Measurements from ENCODE around the gene CNKSR1. TPM values are rescaled to one million over a fixed set of nuclear protein-coding genes. Genes with fewer than 3 reads are reported as not detected.

The CNKSR1 gene
- total and polyA plus RNA-seq, 2 donors (not counting 1 experiment from before 2014, with no cell fraction given): not detected

- no peaks in the 10 kb centered on the region for H4K20me1 ChIP-seq (ENCODE audit: control insufficient read depth, extremely low read depth, insufficient read depth, low read length)
- TF ChIP-seq EZH2 (IDR thresholded peaks at IDR 0.05; ENCODE audit: low read length, missing control alignments) (no peak), CTCF (conservative IDR thresholded peaks at IDR 0.05 in 1 of 2, IDR thresholded peaks at IDR 0.05 in 1 of 2; ENCODE audit: low read depth in 1 of 2, low read length in 2 of 2) (no peak)
- peaks cover 6% of the 10 kb centered on the region for H3K79me2 ChIP-seq (ENCODE audit: control insufficient read depth, insufficient read depth, low read length)
- H3K36me3 ChIP-seq (ENCODE audit: control insufficient read depth, insufficient read depth, low read length): peaks cover 3% of the 10 kb centered on the region
- no peak overlapping the region for H3K9ac ChIP-seq (ENCODE audit: insufficient read depth, low read length)
- no peaks in the 10 kb centered on the region for H3K27me3 ChIP-seq (ENCODE audit: control insufficient read depth, insufficient read depth, low read length)
- H3K4me1 ChIP-seq (ENCODE audit: control insufficient read depth, extremely low read depth, insufficient read depth, low read length): peaks cover 4% of the 10 kb centered on the region
- H3K27ac ChIP-seq (ENCODE audit: insufficient read depth, low read length): no peak overlapping the region
- H3K4me2 ChIP-seq (ENCODE audit: extremely low read depth, insufficient read depth, low read length): no peak overlapping the region
- no peaks in the 10 kb centered on the region for H3K9me3 ChIP-seq (ENCODE audit: control insufficient read depth, insufficient read depth, low read depth, low read length)
- DNase-seq (ENCODE audit: low read depth in 2 of 2): no peak
- no peak overlapping the region for H2AFZ ChIP-seq (ENCODE audit: low read length)
- H3K4me3 ChIP-seq (replicated peaks in 1 of 4; ENCODE audit: control extremely low read depth in 1 of 4, insufficient read depth in 1 of 4, low read depth in 3 of 4, low read length in 4 of 4): no peak overlapping the region
Observed at GRCh38 chr1:26166719-26167281, 10.5 kb upstream of the CNKSR1 start.

GRCh38 chr1:26168410-26169197 lies 8.7 kb upstream of the CNKSR1 start, which contains the start of gene C1orf232:
TSS of gene C1orf232 (minus strand) at chr1:26168963. CDS start at chr1:26168499, 464 bp downstream.
- no peak for DNase-seq (ENCODE audit: low read depth in 2 of 2)
- Histone ChIP-seq H4K20me1 (ENCODE audit: control insufficient read depth, extremely low read depth, insufficient read depth, low read length) (no peaks in the 10 kb centered on the region), H3K9ac (ENCODE audit: insufficient read depth, low read length) (peak within 1 kb of the TSS; percentile 95), H3K36me3 (ENCODE audit: control insufficient read depth, insufficient read depth, low read length) (peaks cover 3% of the 10 kb centered on the region), H3K9me3 (ENCODE audit: control insufficient read depth, insufficient read depth, low read depth, low read length) (no peaks in the 10 kb centered on the region), H3K27me3 (ENCODE audit: control insufficient read depth, insufficient read depth, low read length) (no peaks in the 10 kb centered on the region), H3K4me3 (replicated peaks in 1 of 4; ENCODE audit: control extremely low read depth in 1 of 4, insufficient read depth in 1 of 4, low read depth in 3 of 4, low read length in 4 of 4) (peak within 1 kb of the TSS; percentile 80 to 94 (median 84)), H3K79me2 (ENCODE audit: control insufficient read depth, insufficient read depth, low read length) (peaks cover 6% of the 10 kb centered on the region), H2AFZ (ENCODE audit: low read length) (peak within 1 kb of the TSS; percentile 75), H3K27ac (ENCODE audit: insufficient read depth, low read length) (peak within 1 kb of the TSS; percentile 84), H3K4me2 (ENCODE audit: extremely low read depth, insufficient read depth, low read length) (peak within 1 kb of the TSS; percentile 97), H3K4me1 (ENCODE audit: control insufficient read depth, extremely low read depth, insufficient read depth, low read length) (peaks cover 4% of the 10 kb centered on the region)
- TF ChIP-seq CTCF (conservative IDR thresholded peaks at IDR 0.05 in 1 of 2, IDR thresholded peaks at IDR 0.05 in 1 of 2; ENCODE audit: low read depth in 1 of 2, low read length in 2 of 2) (no peak), EZH2 (IDR thresholded peaks at IDR 0.05; ENCODE audit: low read length, missing control alignments) (no peak)

- Histone ChIP-seq H3K27me3 (ENCODE audit: control insufficient read depth, insufficient read depth, low read length) (no peaks in the 10 kb centered on the region), H3K36me3 (ENCODE audit: control insufficient read depth, insufficient read depth, low read length) (peaks cover 3% of the 10 kb centered on the region), H3K4me3 (replicated peaks in 1 of 4; ENCODE audit: control extremely low read depth in 1 of 4, insufficient read depth in 1 of 4, low read depth in 3 of 4, low read length in 4 of 4) (peak overlapping the region in 1 of 4 experiments; percentile 94), H2AFZ (ENCODE audit: low read length) (no peak overlapping the region), H3K79me2 (ENCODE audit: control insufficient read depth, insufficient read depth, low read length) (peaks cover 6% of the 10 kb centered on the region), H4K20me1 (ENCODE audit: control insufficient read depth, extremely low read depth, insufficient read depth, low read length) (no peaks in the 10 kb centered on the region), H3K9me3 (ENCODE audit: control insufficient read depth, insufficient read depth, low read depth, low read length) (no peaks in the 10 kb centered on the region), H3K4me2 (ENCODE audit: extremely low read depth, insufficient read depth, low read length) (no peak overlapping the region), H3K27ac (ENCODE audit: insufficient read depth, low read length) (no peak overlapping the region), H3K9ac (ENCODE audit: insufficient read depth, low read length) (no peak overlapping the region), H3K4me1 (ENCODE audit: control insufficient read depth, extremely low read depth, insufficient read depth, low read length) (peaks cover 4% of the 10 kb centered on the region)
- DNase-seq (ENCODE audit: low read depth in 2 of 2): no peak
- TF ChIP-seq CTCF (conservative IDR thresholded peaks at IDR 0.05 in 1 of 2, IDR thresholded peaks at IDR 0.05 in 1 of 2; ENCODE audit: low read depth in 1 of 2, low read length in 2 of 2): no peak
- TF ChIP-seq EZH2 (IDR thresholded peaks at IDR 0.05; ENCODE audit: low read length, missing control alignments): no peak
Observed at GRCh38 chr1:26169198-26169554, 8.1 kb upstream of the CNKSR1 start.

All from fibroblast of lung (primary cell).